IMR-90 (cell line): Measurements from ENCODE around the gene COTL1. TPM values are rescaled to one million over a fixed set of nuclear protein-coding genes. Genes with fewer than 3 reads are reported as not detected.

Experiments used
- ATAC-seq: fragments of 200-7000 bp; cut with Tn5 transposase; 2 replicates; pipeline ENCODE4 v1.9.1; 2020; ENCODE audit warnings: low read depth, mild to moderate bottlenecking, moderate library complexity
- BruUV-seq: library from RNA; stranded (reverse); fragments of 400-500 nt; replicated peaks from 2 replicates; lab custom pipeline; 2021; lab: Mats Ljungman, UMichigan
- CTCF ChIA-PET: fragments of 300-600 bp; formaldehyde crosslinking; extraction: SDS; loops from one replicate; lab custom pipeline; 2021; ENCODE audit warnings: antibody characterized with exemption; lab: Yijun Ruan, JAX
- POLR2A ChIA-PET: fragments of 300-600 bp; sonication (Branson Sonifier 250); formaldehyde crosslinking; loops from one replicate; lab custom pipeline; 2022; ENCODE audit warnings: antibody characterized with exemption; ENCODE audit not compliant: unreplicated experiment; lab: Charles Lee
- DNase-seq: peaks from one replicate; pipeline ENCODE4 v3.0.0; 2013
- H2AFZ ChIP-seq: replicated peaks from 2 replicates; pipeline ENCODE3; 2013; ENCODE audit warnings: low read length, mild to moderate bottlenecking; ENCODE audit not compliant: poor library complexity
- H2AK5ac ChIP-seq: 2 replicates; pipeline ENCODE4 v1.6.1; 2013; ENCODE audit warnings: low read depth, low read length, inconsistent platforms
- H2AK9ac ChIP-seq: replicated peaks from 2 replicates; pipeline ENCODE3; 2013; ENCODE audit warnings: mild to moderate bottlenecking, low read depth, low read length, moderate library complexity; ENCODE audit not compliant: poor library complexity
- H2BK120ac ChIP-seq: 2 replicates; pipeline ENCODE4 v1.6.1; 2013; ENCODE audit warnings: low read depth, low read length, inconsistent platforms
- H2BK15ac ChIP-seq: 3 replicates; pipeline ENCODE4 v1.6.1; 2013; ENCODE audit warnings: low read depth, low read length, inconsistent platforms
- H2BK20ac ChIP-seq: 2 replicates; pipeline ENCODE4 v1.6.1; 2013; ENCODE audit warnings: low read depth, mild to moderate bottlenecking, inconsistent platforms, low read length, moderate library complexity
- H2BK5ac ChIP-seq: 2 replicates; pipeline ENCODE4 v1.6.1; 2013; ENCODE audit warnings: mild to moderate bottlenecking, low read depth, low read length, inconsistent platforms; ENCODE audit not compliant: poor library complexity, severe bottlenecking
- H3K14ac ChIP-seq: replicated peaks from 2 replicates; pipeline ENCODE4 v1.6.1; 2013; ENCODE audit warnings: low read depth, low read length, inconsistent platforms
- H3K18ac ChIP-seq: 2 replicates; pipeline ENCODE4 v1.6.1; 2013; ENCODE audit warnings: low read depth, low read length, control low read depth
- H3K23ac ChIP-seq: 2 replicates; pipeline ENCODE4 v1.6.1; 2013; ENCODE audit warnings: low read depth, low read length, inconsistent platforms
- H3K27ac ChIP-seq: 2 replicates; pipeline ENCODE4 v1.5.1; 2013; ENCODE audit warnings: mild to moderate bottlenecking, control low read depth, low read length; ENCODE audit not compliant: insufficient read depth
- H3K27me3 ChIP-seq: 2 replicates; pipeline ENCODE4 v1.6.1; 2013; ENCODE audit warnings: low read length; ENCODE audit not compliant: control insufficient read depth, insufficient read depth
- H3K36me3 ChIP-seq: 2 replicates; pipeline ENCODE4 v1.6.1; 2013; ENCODE audit warnings: low read length, mixed read lengths; ENCODE audit not compliant: control insufficient read depth, insufficient read depth
- H3K4ac ChIP-seq: 2 replicates; pipeline ENCODE4 v1.6.1; 2013; ENCODE audit warnings: low read depth, low read length, inconsistent platforms
- H3K4me1 ChIP-seq: 2 replicates; pipeline ENCODE4 v1.6.1; 2013; ENCODE audit warnings: low read length, mixed read lengths; ENCODE audit not compliant: control insufficient read depth, insufficient read depth
- H3K4me2 ChIP-seq: 2 replicates; pipeline ENCODE4 v1.6.1; 2013; ENCODE audit warnings: low read depth, mild to moderate bottlenecking, control low read depth, low read length, moderate library complexity
- H3K4me3 ChIP-seq: 2 replicates; pipeline ENCODE4 v1.5.1; 2013; ENCODE audit warnings: low read depth, mild to moderate bottlenecking, control low read depth, low read length, moderate library complexity; ENCODE audit not compliant: insufficient read depth
- H3K56ac ChIP-seq: 2 replicates; pipeline ENCODE4 v1.6.1; 2013; ENCODE audit warnings: low read length, inconsistent platforms; ENCODE audit not compliant: insufficient read depth; ENCODE audit errors: extremely low read depth
- H3K79me1 ChIP-seq, 2 experiments: 2 replicates each; pipeline ENCODE4 v1.6.1; 2013; ENCODE audit warnings: low read length in 2 of 2, inconsistent platforms in 1 of 2, low read depth in 1 of 2
- H3K9ac ChIP-seq: 2 replicates; pipeline ENCODE4 v1.6.1; 2013; ENCODE audit warnings: low read depth, low read length, control low read depth
- H3K9me1 ChIP-seq: 2 replicates; pipeline ENCODE4 v1.6.1; 2013; ENCODE audit warnings: low read length, inconsistent platforms; ENCODE audit not compliant: insufficient read depth
- H3K9me3 ChIP-seq: 2 replicates; pipeline ENCODE4 v1.6.1; 2013; ENCODE audit warnings: low read length; ENCODE audit not compliant: control insufficient read depth, insufficient read depth
- H4K20me1 ChIP-seq: 2 replicates; pipeline ENCODE4 v1.6.1; 2013; ENCODE audit warnings: low read length, inconsistent platforms; ENCODE audit not compliant: insufficient read depth
- H4K5ac ChIP-seq: 2 replicates; pipeline ENCODE4 v1.6.1; 2013; ENCODE audit warnings: mild to moderate bottlenecking, low read depth, low read length, control low read depth
- H4K8ac ChIP-seq, 2 experiments: 2 replicates each; pipeline ENCODE4 v1.6.1; 2013; ENCODE audit warnings: low read depth in 2 of 2, low read length in 2 of 2, control low read depth in 1 of 2, inconsistent platforms in 1 of 2
- H4K91ac ChIP-seq: 2 replicates; pipeline ENCODE4 v1.6.1; 2013; ENCODE audit warnings: low read depth, low read length, inconsistent platforms; ENCODE audit not compliant: insufficient read depth
- CHD1 ChIP-seq: IDR thresholded peaks from 2 replicates; pipeline ENCODE4 v1.6.1; 2012; ENCODE audit warnings: low read depth, low read length, improper control_type of control experiment
- MAFK ChIP-seq: IDR thresholded peaks from 2 replicates; pipeline ENCODE4 v1.6.1; 2012; ENCODE audit warnings: low read depth, low read length, improper control_type of control experiment
- MAZ ChIP-seq: IDR thresholded peaks from 2 replicates; pipeline ENCODE4 v1.6.1; 2012; ENCODE audit warnings: low read depth, mild to moderate bottlenecking, low read length, improper control_type of control experiment, moderate library complexity, borderline replicate concordance
- RAD21 ChIP-seq: IDR thresholded peaks from 2 replicates; pipeline ENCODE4 v1.6.1; 2012; ENCODE audit warnings: low read length, improper control_type of control experiment
- RCOR1 ChIP-seq: IDR thresholded peaks from 2 replicates; pipeline ENCODE4 v1.6.1; 2012; ENCODE audit warnings: mild to moderate bottlenecking, low read length, improper control_type of control experiment; ENCODE audit not compliant: insufficient replicate concordance
- RFX5 ChIP-seq: IDR thresholded peaks from 2 replicates; pipeline ENCODE4 v1.8.0; 2012; ENCODE audit warnings: low read depth, mild to moderate bottlenecking, low read length, moderate library complexity
- SMC3 ChIP-seq: fragments of 150-350 bp; IDR thresholded peaks from 2 replicates; pipeline ENCODE4 v1.6.1; 2016; ENCODE audit warnings: low read depth, mild to moderate bottlenecking, antibody characterized with exemption, low read length, moderate library complexity
- USF2 ChIP-seq: fragments of 150-350 bp; IDR thresholded peaks from 2 replicates; pipeline ENCODE4 v1.6.1; 2017; ENCODE audit warnings: mild to moderate bottlenecking, antibody characterized with exemption, low read length, low read depth
- whole genome bisulfite sequencing, 2 experiments: methylation state at CpG; one replicate each; pipeline versions ENCODE4 v1.1.5 to v1.1.7; 2013; ENCODE audit warnings: missing lambda C conversion rate in 2 of 2; ENCODE audit not compliant: insufficient read length in 1 of 2; ENCODE audit errors: extremely low coverage in 2 of 2; 5-methylcytosine and 5-hydroxymethylcytosine counted together
- dilution Hi-C: fragments of 300-500 bp; cut with HindIII; formaldehyde crosslinking; loops from one replicate; pipeline ENCODE4 v1.14.3; 2018; ENCODE audit warnings: low sequenced_read_pairs; ENCODE audit not compliant: unreplicated experiment
- in situ Hi-C: fragments of 300-500 bp; cut with MboI; formaldehyde crosslinking; loops from 3 replicates; pipeline ENCODE4 v1.14.3; 2019; ENCODE audit warnings: low sequenced_read_pairs, inconsistent platforms, mixed read lengths
- intact Hi-C: fragments of 100-400 bp; cut with micrococcal nuclease; formaldehyde crosslinking; loops from 2 replicates; pipeline ENCODE4 v1.10.0; 2022
- polyA plus RNA-seq, 3 experiments: library from polyadenylated mRNA; depleted of rRNA; stranded (reverse); fragments of >200 nt; gene quantifications; 2 replicates each; pipeline ENCODE4 v1.2.3, GENCODE V29; 2012; ENCODE audit warnings: low replicate concordance in 1 of 3
- total RNA-seq: library from RNA; depleted of rRNA; stranded (reverse); fragments of >200 nt; gene quantifications from 2 replicates; pipeline ENCODE4 v1.2.3, GENCODE V29; 2012

COTL1 gene
- total and polyA plus RNA-seq, 2 of the 4 experiments (the other 2 are of a cell fraction): 144 to 258 TPM

- ChIA-PET CTCF (no interaction called here), POLR2A (no interaction called here)
- no peak overlapping the region for H2AK9ac ChIP-seq
- H4K5ac ChIP-seq: no peak overlapping the region
- no peak for TF ChIP-seq MAZ
- no peak for TF ChIP-seq RCOR1
- no peak for TF ChIP-seq RAD21
- TF ChIP-seq USF2: no peak
- no peak for TF ChIP-seq RFX5
- TF ChIP-seq SMC3: no peak
- TF ChIP-seq MAFK: no peak
- no peak for TF ChIP-seq CHD1
- no peak overlapping the region for H2BK5ac ChIP-seq
- no peaks in the 10 kb centered on the region for H3K27me3 ChIP-seq
- in situ Hi-C loops: no loop called here
- H4K91ac ChIP-seq: peak overlapping the region; percentile 71; the same call in 1 of the 2 replicates
- no peak overlapping the region for H3K27ac ChIP-seq
- no peak overlapping the region for H2BK15ac ChIP-seq
- H4K20me1 ChIP-seq: peaks cover 88% of the 10 kb centered on the region
- H3K4me2 ChIP-seq: no peak overlapping the region
- H2AK5ac ChIP-seq: peak overlapping the region; percentile 76; the same call in 1 of the 2 replicates
- DNase-seq: no peak
- H3K14ac ChIP-seq: 0 out of 2 replicates have a peak overlapping the region, but pooled peaks have one; percentile 60
- H4K8ac ChIP-seq: no peak overlapping the region
- no peak overlapping the region for H3K18ac ChIP-seq
- no peak overlapping the region for H2BK120ac ChIP-seq
- H3K23ac ChIP-seq: peak overlapping the region; percentile 81; the same call in 1 of the 2 replicates
- peaks cover 40% of the 10 kb centered on the region for H3K36me3 ChIP-seq
- ATAC-seq: no peak
- H2AFZ ChIP-seq: no peak overlapping the region
- H3K4ac ChIP-seq: no peak overlapping the region; the same call in 1 of the 2 replicates
- no peak overlapping the region for H3K56ac ChIP-seq
- no peak overlapping the region for H3K9ac ChIP-seq
- H2BK20ac ChIP-seq: no peak overlapping the region
- peaks cover 26% of the 10 kb centered on the region for H3K9me1 ChIP-seq
- H3K79me1 ChIP-seq: peaks cover 28 to 95% of the 10 kb centered on the region in 2 experiments
- peaks cover 9% of the 10 kb centered on the region for H3K4me1 ChIP-seq
- no peaks in the 10 kb centered on the region for H3K9me3 ChIP-seq
- WGBS, 2 experiments: 86% methylated on average over 14 of the region's 15 CpGs; no CpG with 5 or more reads in 1 of the 2 experiments
- no TSS peak for BruUV-seq
- H3K4me3 ChIP-seq: no peak overlapping the region
- dilution Hi-C loops: no loop called here
- intact Hi-C loops: loop anchor here (1.0 to 5.0 kb wide), 2 partner anchors 34 to 72 kb away; partner anchors contain the start of gene COTL1
These were observed 33.9 kb downstream of the COTL1 start for GRCh38 chr16:84583995-84584394.
